Lower leg skin (tissue), 4 donors: Measurements from ENCODE around the gene SGCA. TPM values are rescaled to one million over a fixed set of nuclear protein-coding genes. Genes with fewer than 3 reads are reported as not detected.

Source experiments
- DNase-seq, 2 donors: peaks; one replicate each; pipeline ENCODE4 v3.0.0-alpha.2; 2019; ENCODE audit warnings: low spot score in 2 of 2
- H3K4me3 ChIP-seq: fragments of 200-600 bp; sonication (generic); 2 replicates; pipeline ENCODE4 v1.5.1; 2017; ENCODE audit warnings: mild to moderate bottlenecking, low read depth; ENCODE audit not compliant: poor library complexity, severe bottlenecking
- POLR2A ChIP-seq, 2 donors: fragments of 450-650 bp; IDR thresholded peaks; one replicate each; pipeline ENCODE4 v1.6.1; 2016 to 2017; ENCODE audit warnings: antibody characterized with exemption in 2 of 2, mild to moderate bottlenecking in 1 of 2, moderate library complexity in 1 of 2
- WGBS, 2 donors: methylation state at CpG; one replicate each; pipeline ENCODE4 v1.1.5; 2018; 5-methylcytosine and 5-hydroxymethylcytosine counted together
- intact Hi-C: fragments of 100-400 bp; cut with DNase I; formaldehyde crosslinking; loops from one replicate; pipeline ENCODE4 v1.15.0; 2023; ENCODE audit warnings: low total_unique reads
- total RNA-seq, 4 donors: library from RNA; depleted of rRNA; stranded (reverse); fragments of >200 nt; gene quantifications; one replicate each; pipeline ENCODE4 v1.1.0, GENCODE V29; 2016
- TF ChIP-seq, protein P1 (sequence below), 3 donors: fragments of 450-650 bp; IDR thresholded peaks; one replicate each; pipeline ENCODE4 v1.5.1; 2016; ENCODE audit warnings: antibody characterized with exemption in 3 of 3, mild to moderate bottlenecking in 3 of 3, moderate library complexity in 2 of 3

Gene SGCA
- total RNA-seq, 4 donors from 2014 or later, result 1.0 to 9.9 (median 5.6) TPM

DNA sequence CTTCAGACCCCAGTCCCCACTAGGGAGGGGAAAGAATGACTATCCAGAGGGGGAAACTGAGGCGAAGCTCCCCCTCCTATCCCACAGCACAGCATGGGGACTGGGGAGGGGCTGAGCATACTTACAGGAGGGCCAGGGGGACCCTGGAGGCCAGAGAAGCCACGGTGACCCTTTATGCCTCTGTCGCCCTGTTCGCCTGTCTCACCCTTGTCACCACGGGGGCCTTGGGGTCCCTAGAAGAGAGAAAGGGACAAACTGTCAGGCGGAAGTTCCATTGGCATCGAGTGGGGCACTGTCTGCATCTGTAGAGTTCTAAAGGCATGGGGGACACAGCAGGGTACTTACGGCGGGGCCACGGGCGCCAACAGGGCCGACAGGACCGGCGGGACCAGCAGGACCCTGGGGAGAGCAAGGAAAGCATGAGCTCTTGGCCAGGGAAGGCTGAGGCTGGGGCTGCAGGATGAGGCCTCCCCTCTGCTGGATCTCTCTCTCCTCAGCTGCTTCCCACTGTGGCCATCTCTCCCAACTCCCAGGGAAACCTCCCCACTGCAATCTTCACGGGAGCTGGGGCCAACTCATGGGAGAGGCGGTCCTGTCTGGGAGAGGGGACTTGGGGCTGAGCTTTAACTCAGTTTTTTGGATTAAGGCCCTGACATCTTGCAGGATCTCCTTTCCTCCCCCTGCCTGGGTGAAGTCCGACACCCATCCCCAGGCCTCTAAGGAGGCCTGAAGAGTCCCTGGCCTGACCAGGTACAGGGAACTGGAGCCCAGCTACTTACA is 22.1 kb downstream of the SGCA start:
- TF ChIP-seq POLR2A (IDR thresholded peaks at IDR 0.05), result no peak
- TF ChIP-seq, protein P1, sequence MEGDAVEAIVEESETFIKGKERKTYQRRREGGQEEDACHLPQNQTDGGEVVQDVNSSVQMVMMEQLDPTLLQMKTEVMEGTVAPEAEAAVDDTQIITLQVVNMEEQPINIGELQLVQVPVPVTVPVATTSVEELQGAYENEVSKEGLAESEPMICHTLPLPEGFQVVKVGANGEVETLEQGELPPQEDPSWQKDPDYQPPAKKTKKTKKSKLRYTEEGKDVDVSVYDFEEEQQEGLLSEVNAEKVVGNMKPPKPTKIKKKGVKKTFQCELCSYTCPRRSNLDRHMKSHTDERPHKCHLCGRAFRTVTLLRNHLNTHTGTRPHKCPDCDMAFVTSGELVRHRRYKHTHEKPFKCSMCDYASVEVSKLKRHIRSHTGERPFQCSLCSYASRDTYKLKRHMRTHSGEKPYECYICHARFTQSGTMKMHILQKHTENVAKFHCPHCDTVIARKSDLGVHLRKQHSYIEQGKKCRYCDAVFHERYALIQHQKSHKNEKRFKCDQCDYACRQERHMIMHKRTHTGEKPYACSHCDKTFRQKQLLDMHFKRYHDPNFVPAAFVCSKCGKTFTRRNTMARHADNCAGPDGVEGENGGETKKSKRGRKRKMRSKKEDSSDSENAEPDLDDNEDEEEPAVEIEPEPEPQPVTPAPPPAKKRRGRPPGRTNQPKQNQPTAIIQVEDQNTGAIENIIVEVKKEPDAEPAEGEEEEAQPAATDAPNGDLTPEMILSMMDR (IDR thresholded peaks at IDR 0.05), result no peak

DNA sequence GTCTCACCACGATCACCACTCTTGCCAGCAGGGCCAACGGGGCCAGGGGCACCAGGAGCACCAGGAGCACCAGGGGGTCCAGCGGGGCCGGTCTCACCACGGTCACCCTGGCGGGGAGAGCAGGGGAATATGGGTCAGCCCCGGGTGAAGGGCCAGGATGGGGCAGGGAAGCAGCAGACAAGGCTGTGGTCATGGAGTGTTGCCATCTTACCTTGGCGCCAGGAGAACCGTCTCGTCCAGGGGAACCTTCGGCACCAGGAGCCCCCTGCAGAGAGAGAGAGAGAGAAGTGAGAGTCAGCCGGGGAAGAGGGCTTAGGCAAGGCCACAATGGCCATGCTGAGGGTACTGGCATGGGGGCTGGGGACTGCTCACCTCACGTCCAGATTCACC is 22.7 kb downstream of the SGCA start:
- no peak for TF ChIP-seq POLR2A (IDR thresholded peaks at IDR 0.05)
- TF ChIP-seq, protein P1 (IDR thresholded peaks at IDR 0.05), result no peak
- intact Hi-C loops, result no loop called here
- no peak overlapping the region for H3K4me3 ChIP-seq
- 74 to 81% methylated on average over 11 to 12 of the region's 13 CpGs for WGBS, 2 donors
- no peak for DNase-seq

More for the DNA sequence above, 22.1 kb downstream of the SGCA start:
- H3K4me3 ChIP-seq, result no peak overlapping the region
- WGBS, 2 donors, result 75 to 84% methylated on average over 17 of the region's 17 CpGs
- DNase-seq, result no peak
- intact Hi-C loops, result no loop called here

DNA sequence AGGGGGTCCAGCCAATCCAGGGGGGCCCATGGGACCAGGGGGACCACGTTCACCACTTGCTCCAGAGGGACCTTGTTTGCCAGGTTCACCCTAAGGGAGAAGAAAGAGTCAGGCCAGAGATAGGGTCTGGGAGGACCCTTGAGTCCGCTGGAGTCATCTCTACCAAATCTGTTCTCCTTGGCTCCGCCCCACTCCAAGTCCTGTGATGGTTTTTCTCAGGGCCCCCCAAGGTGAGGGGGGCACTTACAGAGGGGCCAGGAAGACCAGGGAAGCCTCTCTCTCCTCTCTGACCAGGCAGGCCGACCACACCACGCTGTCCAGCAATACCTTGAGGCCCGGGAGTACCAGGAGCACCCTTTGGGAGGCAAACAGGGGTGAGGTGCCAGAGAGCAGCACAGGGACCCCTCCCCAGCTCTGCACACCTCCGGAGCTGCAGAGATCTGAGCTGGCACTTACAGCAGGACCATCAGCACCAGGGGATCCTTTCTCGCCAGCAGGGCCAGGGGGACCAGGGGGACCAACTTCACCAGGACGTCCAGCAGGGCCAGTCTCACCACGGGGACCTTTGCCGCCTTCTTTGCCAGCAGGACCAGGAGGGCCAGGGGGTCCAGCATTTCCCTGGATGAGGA is 23.2 kb downstream of the SGCA start:
- DNase-seq, result no peak
- intact Hi-C loops, result no loop called here
- WGBS, 2 donors, result 62 to 73% methylated on average over 9 to 11 of the region's 11 CpGs
- no peak for TF ChIP-seq POLR2A (IDR thresholded peaks at IDR 0.05)
- TF ChIP-seq, protein P1 (IDR thresholded peaks at IDR 0.05), result no peak
- no peak overlapping the region for H3K4me3 ChIP-seq

DNA sequence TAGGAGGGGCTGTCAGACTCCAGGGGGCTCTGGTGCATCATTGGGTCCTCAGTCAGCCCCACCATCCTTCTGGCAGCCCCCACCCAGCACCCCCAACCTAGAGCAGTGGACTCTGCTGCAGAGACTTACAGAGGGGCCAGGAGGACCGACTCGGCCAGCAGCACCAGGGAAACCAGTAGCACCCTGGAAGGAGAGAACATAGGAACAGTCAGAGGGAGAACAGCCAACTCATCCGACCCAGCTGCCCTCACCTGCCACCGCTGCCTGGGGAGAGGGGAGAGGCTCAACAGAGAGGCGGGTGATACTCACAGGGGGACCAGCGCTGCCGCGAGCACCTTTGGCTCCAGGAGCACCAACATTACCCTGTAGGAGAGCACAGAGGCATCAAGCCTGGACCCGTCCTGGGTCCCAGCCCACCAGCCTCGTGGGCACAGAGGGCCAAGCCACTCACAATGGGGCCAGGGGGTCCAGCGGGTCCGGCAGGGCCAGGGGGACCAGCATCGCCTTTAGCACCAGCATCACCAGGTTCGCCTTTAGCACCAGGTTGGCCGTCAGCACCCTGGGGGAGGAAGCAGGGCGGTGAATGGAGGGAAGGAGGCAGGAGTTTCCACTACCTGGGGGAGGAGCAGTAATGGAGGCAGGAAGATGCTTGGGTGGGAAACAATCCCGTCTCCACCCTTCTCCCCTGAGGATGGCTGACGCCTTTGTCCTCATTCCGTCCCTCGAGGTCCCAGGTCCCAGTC is 23.9 kb downstream of the SGCA start:
- intact Hi-C loops, result loop anchor here (10.0 kb wide), 1 partner anchor 285 kb away; the partner anchor contains the start of gene RSAD1
- no peak for DNase-seq
- TF ChIP-seq POLR2A (IDR thresholded peaks at IDR 0.05), result no peak
- TF ChIP-seq, protein P1 (IDR thresholded peaks at IDR 0.05), result no peak

DNA sequence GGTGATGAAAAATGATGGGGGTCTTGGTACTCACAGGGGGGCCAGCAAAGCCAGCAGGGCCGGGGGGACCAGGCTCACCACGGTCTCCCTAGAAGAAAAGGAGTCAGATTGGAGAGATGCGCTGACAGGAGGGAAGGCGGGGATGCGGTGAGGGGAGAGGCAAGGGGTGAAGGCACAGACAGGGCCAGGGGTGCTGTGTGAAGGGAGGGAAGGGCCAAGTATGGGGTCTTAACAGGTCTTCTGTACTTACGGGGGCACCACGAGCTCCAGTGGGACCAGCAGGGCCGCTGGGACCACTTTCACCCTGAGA is 24.4 kb downstream of the SGCA start:
- H3K4me3 ChIP-seq, result no peak overlapping the region
- TF ChIP-seq, protein P1 (IDR thresholded peaks at IDR 0.05), result no peak
- no peak for TF ChIP-seq POLR2A (IDR thresholded peaks at IDR 0.05)
- WGBS, 2 donors, result 66 to 68% methylated on average over 6 to 8 of the region's 8 CpGs
- intact Hi-C loops, result loop anchor here (10.0 kb wide), 1 partner anchor 285 kb away; the partner anchor contains the start of gene RSAD1
- DNase-seq, result no peak

More for the DNA sequence above, 23.9 kb downstream of the SGCA start:
- no peak overlapping the region for H3K4me3 ChIP-seq
- 67 to 69% methylated on average over 19 to 20 of the region's 20 CpGs for whole genome bisulfite sequencing, 2 donors
